Measurements from ENCODE around the gene SERPIND1.

- TF ChIP-seq CTCF (IDR thresholded peaks at IDR 0.05; ENCODE audit: low read depth, low read length, poor library complexity, severe bottlenecking) (no peak), EZH2phosphoT487 (IDR thresholded peaks at IDR 0.05; ENCODE audit: borderline replicate concordance, low read length) (no peak)
Observed at GRCh38 chr22:20741008-20741633, 32.8 kb upstream of the SERPIND1 start.

Data from DOHH2 (cell line).